Neural cell (in vitro differentiated cells): Measurements from ENCODE around the gene FHL1.

Experiments used
- EP300 ChIP-seq: fragments of 450-650 bp; conservative IDR thresholded peaks from 2 replicates; pipeline ENCODE4 v1.6.1; 2014; ENCODE audit warnings: antibody characterized with exemption, mild to moderate bottlenecking, moderate library complexity; ENCODE audit not compliant: poor library complexity, severe bottlenecking
- TF ChIP-seq, protein P1 (sequence below): fragments of 450-650 bp; IDR thresholded peaks from 2 replicates; pipeline ENCODE4 v1.5.1; 2014; ENCODE audit warnings: antibody characterized with exemption, mild to moderate bottlenecking, moderate library complexity; ENCODE audit not compliant: poor library complexity, severe bottlenecking
- TF ChIP-seq, protein P2 (sequence below): IDR thresholded peaks from 2 replicates; pipeline ENCODE4 v1.6.1; 2012; ENCODE audit warnings: borderline replicate concordance

DNA sequence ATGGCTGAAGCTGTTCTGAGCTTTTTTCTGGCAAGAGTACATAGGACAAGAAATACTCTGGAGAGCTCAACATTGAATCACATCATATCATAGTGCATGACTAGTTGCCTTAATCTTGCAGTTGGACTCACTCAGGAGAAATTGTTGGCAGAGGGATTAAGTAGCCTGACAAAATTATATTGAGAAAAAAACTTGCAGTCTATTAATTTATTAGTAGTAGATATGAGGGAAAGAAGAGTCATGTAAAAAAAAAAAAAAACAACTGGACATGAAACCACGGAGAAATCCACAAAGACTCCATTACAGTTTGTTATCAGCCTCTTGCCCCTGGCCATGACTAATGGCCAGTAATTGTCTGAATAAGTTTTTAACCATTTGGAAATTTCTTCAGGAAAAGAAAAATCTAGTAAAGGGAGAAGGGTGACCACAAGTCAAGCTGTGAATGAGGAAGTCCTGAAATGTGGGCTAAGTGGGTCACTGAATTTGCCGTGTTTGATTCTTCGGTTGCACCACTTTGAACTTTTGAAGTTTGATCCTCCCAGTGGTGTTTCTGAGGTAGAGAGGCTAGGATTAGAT lies 45.6 kb downstream of the FHL1 start:
- TF ChIP-seq EP300, result no peak
- TF ChIP-seq, protein P1, sequence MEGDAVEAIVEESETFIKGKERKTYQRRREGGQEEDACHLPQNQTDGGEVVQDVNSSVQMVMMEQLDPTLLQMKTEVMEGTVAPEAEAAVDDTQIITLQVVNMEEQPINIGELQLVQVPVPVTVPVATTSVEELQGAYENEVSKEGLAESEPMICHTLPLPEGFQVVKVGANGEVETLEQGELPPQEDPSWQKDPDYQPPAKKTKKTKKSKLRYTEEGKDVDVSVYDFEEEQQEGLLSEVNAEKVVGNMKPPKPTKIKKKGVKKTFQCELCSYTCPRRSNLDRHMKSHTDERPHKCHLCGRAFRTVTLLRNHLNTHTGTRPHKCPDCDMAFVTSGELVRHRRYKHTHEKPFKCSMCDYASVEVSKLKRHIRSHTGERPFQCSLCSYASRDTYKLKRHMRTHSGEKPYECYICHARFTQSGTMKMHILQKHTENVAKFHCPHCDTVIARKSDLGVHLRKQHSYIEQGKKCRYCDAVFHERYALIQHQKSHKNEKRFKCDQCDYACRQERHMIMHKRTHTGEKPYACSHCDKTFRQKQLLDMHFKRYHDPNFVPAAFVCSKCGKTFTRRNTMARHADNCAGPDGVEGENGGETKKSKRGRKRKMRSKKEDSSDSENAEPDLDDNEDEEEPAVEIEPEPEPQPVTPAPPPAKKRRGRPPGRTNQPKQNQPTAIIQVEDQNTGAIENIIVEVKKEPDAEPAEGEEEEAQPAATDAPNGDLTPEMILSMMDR, result no peak
- TF ChIP-seq, protein P2, sequence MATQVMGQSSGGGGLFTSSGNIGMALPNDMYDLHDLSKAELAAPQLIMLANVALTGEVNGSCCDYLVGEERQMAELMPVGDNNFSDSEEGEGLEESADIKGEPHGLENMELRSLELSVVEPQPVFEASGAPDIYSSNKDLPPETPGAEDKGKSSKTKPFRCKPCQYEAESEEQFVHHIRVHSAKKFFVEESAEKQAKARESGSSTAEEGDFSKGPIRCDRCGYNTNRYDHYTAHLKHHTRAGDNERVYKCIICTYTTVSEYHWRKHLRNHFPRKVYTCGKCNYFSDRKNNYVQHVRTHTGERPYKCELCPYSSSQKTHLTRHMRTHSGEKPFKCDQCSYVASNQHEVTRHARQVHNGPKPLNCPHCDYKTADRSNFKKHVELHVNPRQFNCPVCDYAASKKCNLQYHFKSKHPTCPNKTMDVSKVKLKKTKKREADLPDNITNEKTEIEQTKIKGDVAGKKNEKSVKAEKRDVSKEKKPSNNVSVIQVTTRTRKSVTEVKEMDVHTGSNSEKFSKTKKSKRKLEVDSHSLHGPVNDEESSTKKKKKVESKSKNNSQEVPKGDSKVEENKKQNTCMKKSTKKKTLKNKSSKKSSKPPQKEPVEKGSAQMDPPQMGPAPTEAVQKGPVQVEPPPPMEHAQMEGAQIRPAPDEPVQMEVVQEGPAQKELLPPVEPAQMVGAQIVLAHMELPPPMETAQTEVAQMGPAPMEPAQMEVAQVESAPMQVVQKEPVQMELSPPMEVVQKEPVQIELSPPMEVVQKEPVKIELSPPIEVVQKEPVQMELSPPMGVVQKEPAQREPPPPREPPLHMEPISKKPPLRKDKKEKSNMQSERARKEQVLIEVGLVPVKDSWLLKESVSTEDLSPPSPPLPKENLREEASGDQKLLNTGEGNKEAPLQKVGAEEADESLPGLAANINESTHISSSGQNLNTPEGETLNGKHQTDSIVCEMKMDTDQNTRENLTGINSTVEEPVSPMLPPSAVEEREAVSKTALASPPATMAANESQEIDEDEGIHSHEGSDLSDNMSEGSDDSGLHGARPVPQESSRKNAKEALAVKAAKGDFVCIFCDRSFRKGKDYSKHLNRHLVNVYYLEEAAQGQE, result no peak
